Ectodermal cell (in vitro differentiated cells): ENCODE data around the gene RIPPLY1.

Experiments
- H3K27ac ChIP-seq: 2 replicates; pipeline ENCODE4 v1.7.0; 2013; ENCODE audit warnings: mild to moderate bottlenecking, low read depth, low read length; ENCODE audit not compliant: insufficient read depth, poor library complexity, severe bottlenecking
- H3K27me3 ChIP-seq: 2 replicates; pipeline ENCODE4 v1.7.0; 2013; ENCODE audit warnings: mild to moderate bottlenecking, low read length; ENCODE audit not compliant: insufficient read depth, control insufficient read depth, poor library complexity, severe bottlenecking
- H3K36me3 ChIP-seq: one replicate; pipeline ENCODE4 v1.7.0; 2013; ENCODE audit warnings: low read length; ENCODE audit not compliant: control insufficient read depth, insufficient read depth
- H3K4me1 ChIP-seq: one replicate; pipeline ENCODE4 v1.7.0; 2013; ENCODE audit warnings: low read length; ENCODE audit not compliant: control insufficient read depth, insufficient read depth
- H3K4me3 ChIP-seq: 2 replicates; pipeline ENCODE4 v1.7.0; 2013; ENCODE audit warnings: low read depth, low read length, control low read depth; ENCODE audit not compliant: insufficient read depth
- H3K9me3 ChIP-seq: 2 replicates; pipeline ENCODE4 v1.7.0; 2013; ENCODE audit warnings: mild to moderate bottlenecking, low read length, moderate library complexity; ENCODE audit not compliant: control insufficient read depth
- WGBS, 2 experiments: methylation state at CpG; one replicate each; pipeline ENCODE4 v1.1.7; 2013; ENCODE audit warnings: missing lambda C conversion rate in 2 of 2; 5-methylcytosine and 5-hydroxymethylcytosine counted together

RIPPLY1 gene

GRCh38 chrX:106936246-106936645 is 33.1 kb upstream of the RIPPLY1 start:
- Histone ChIP-seq H3K36me3 (no peaks in the 10 kb centered on the region), H3K4me1 (no peaks in the 10 kb centered on the region), H3K4me3 (no peak overlapping the region), H3K27ac (no peak overlapping the region), H3K9me3 (no peaks in the 10 kb centered on the region), H3K27me3 (no peaks in the 10 kb centered on the region)
- 94 to 100% methylated on average over 1 of the region's 1 CpG for WGBS, 2 experiments

GRCh38 chrX:106935175-106935574 is 32.0 kb upstream of the RIPPLY1 start:
- Histone ChIP-seq H3K36me3 (no peaks in the 10 kb centered on the region), H3K9me3 (no peaks in the 10 kb centered on the region), H3K4me3 (no peak overlapping the region), H3K27ac (no peak overlapping the region), H3K27me3 (no peaks in the 10 kb centered on the region), H3K4me1 (no peaks in the 10 kb centered on the region)
- 89 to 91% methylated on average over 4 of the region's 4 CpGs for WGBS, 2 experiments

- H3K36me3 ChIP-seq, result no peaks in the 10 kb centered on the region
- H3K27ac ChIP-seq, result no peak overlapping the region
- H3K4me1 ChIP-seq, result no peaks in the 10 kb centered on the region
- H3K4me3 ChIP-seq, result no peak overlapping the region
- H3K9me3 ChIP-seq, result no peaks in the 10 kb centered on the region
- 72 to 96% methylated on average over 3 of the region's 3 CpGs for WGBS, 2 experiments
- no peaks in the 10 kb centered on the region for H3K27me3 ChIP-seq
Measured at GRCh38 chrX:106933538-106933961, 30.4 kb upstream of the RIPPLY1 start.

GRCh38 chrX:106932960-106933537 is 29.9 kb upstream of the RIPPLY1 start:
- Histone ChIP-seq H3K27me3 (no peaks in the 10 kb centered on the region), H3K36me3 (no peaks in the 10 kb centered on the region), H3K27ac (no peak overlapping the region), H3K4me3 (no peak overlapping the region), H3K4me1 (no peaks in the 10 kb centered on the region), H3K9me3 (no peaks in the 10 kb centered on the region)
- 91 to 94% methylated on average over 6 of the region's 6 CpGs for WGBS, 2 experiments

GRCh38 chrX:106932492-106932923 is 29.4 kb upstream of the RIPPLY1 start:
- no peaks in the 10 kb centered on the region for H3K9me3 ChIP-seq
- H3K27me3 ChIP-seq, result no peaks in the 10 kb centered on the region
- WGBS, 2 experiments, result 89 to 96% methylated on average over 4 of the region's 4 CpGs
- no peaks in the 10 kb centered on the region for H3K36me3 ChIP-seq
- no peak overlapping the region for H3K27ac ChIP-seq
- no peak overlapping the region for H3K4me3 ChIP-seq
- H3K4me1 ChIP-seq, result no peaks in the 10 kb centered on the region

GRCh38 chrX:106931831-106932491 is 28.8 kb upstream of the RIPPLY1 start:
- H3K4me3 ChIP-seq, result no peak overlapping the region
- H3K27me3 ChIP-seq, result no peaks in the 10 kb centered on the region
- no peaks in the 10 kb centered on the region for H3K9me3 ChIP-seq
- H3K4me1 ChIP-seq, result no peaks in the 10 kb centered on the region
- H3K27ac ChIP-seq, result no peak overlapping the region
- WGBS, 2 experiments, result 92 to 96% methylated on average over 3 of the region's 3 CpGs
- no peaks in the 10 kb centered on the region for H3K36me3 ChIP-seq

- no peaks in the 10 kb centered on the region for H3K27me3 ChIP-seq
- no peak overlapping the region for H3K4me3 ChIP-seq
- H3K36me3 ChIP-seq, result no peaks in the 10 kb centered on the region
- H3K4me1 ChIP-seq, result no peaks in the 10 kb centered on the region
- H3K27ac ChIP-seq, result no peak overlapping the region
- WGBS, 2 experiments, result 88 to 94% methylated on average over 4 of the region's 4 CpGs
- H3K9me3 ChIP-seq, result no peaks in the 10 kb centered on the region
Measured at GRCh38 chrX:106928227-106928626, 25.1 kb upstream of the RIPPLY1 start.

GRCh38 chrX:106927700-106928099 is 24.6 kb upstream of the RIPPLY1 start:
- WGBS, 2 experiments, result 93 to 96% methylated on average over 4 to 5 of the region's 5 CpGs
- Histone ChIP-seq H3K36me3 (no peaks in the 10 kb centered on the region), H3K27ac (no peak overlapping the region), H3K4me3 (no peak overlapping the region), H3K27me3 (no peaks in the 10 kb centered on the region), H3K9me3 (no peaks in the 10 kb centered on the region), H3K4me1 (no peaks in the 10 kb centered on the region)

- H3K36me3 ChIP-seq, result no peaks in the 10 kb centered on the region
- no peaks in the 10 kb centered on the region for H3K27me3 ChIP-seq
- 91 to 94% methylated on average over 3 of the region's 3 CpGs for WGBS, 2 experiments
- no peak overlapping the region for H3K4me3 ChIP-seq
- H3K9me3 ChIP-seq, result no peaks in the 10 kb centered on the region
- H3K4me1 ChIP-seq, result no peaks in the 10 kb centered on the region
- H3K27ac ChIP-seq, result no peak overlapping the region
Measured at GRCh38 chrX:106927023-106927422, 23.9 kb upstream of the RIPPLY1 start.

GRCh38 chrX:106921637-106922036 is 18.5 kb upstream of the RIPPLY1 start:
- 92 to 94% methylated on average over 1 to 2 of the region's 2 CpGs for WGBS, 2 experiments
- Histone ChIP-seq H3K9me3 (no peaks in the 10 kb centered on the region), H3K4me1 (peaks cover 3% of the 10 kb centered on the region), H3K27ac (no peak overlapping the region), H3K4me3 (no peak overlapping the region), H3K27me3 (no peaks in the 10 kb centered on the region), H3K36me3 (no peaks in the 10 kb centered on the region)
